ENCODE results near the gene WDR83.
"Not testable (repeated sequence)": the region's sequence is repeated elsewhere in the genome, so short reads cannot be mapped to it uniquely, and the experiment has no call there.

The WDR83 gene

DNA sequence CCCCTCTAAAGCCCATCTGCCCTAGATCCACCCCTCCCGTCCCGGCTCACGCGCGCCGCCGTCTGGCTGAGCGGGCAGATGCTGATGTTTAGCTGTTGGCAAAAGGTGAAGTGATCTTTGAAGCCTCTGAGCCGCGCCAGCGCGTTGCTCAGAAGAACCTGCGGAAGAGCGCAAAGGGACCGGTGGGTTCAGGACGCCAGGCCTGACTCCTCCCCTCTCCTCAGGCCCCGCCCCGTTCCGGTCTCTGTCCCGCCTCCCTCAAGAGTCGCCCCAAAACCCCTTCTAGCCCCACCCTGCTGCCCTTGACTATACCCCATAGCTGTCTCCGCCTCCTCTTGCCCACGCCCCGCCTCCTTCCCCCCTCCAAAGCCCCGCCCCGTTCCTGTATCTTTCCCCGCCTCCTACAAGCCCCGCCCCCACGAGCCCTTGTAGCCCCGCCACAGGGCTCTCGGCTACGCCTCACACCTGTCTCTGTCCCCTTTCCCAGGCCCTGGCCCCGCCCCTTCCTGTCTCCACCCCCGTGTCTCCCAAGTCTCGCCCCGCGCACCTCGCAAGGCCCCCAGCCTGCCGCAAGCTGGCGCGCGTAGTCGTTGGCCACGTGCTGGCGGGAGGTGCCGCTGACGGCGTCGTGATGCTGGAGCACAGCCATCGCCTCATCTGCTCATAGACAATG is 9.6 kb upstream of the WDR83 start:
- DNase-seq (ENCODE audit: low read depth) = no peak

DNA sequence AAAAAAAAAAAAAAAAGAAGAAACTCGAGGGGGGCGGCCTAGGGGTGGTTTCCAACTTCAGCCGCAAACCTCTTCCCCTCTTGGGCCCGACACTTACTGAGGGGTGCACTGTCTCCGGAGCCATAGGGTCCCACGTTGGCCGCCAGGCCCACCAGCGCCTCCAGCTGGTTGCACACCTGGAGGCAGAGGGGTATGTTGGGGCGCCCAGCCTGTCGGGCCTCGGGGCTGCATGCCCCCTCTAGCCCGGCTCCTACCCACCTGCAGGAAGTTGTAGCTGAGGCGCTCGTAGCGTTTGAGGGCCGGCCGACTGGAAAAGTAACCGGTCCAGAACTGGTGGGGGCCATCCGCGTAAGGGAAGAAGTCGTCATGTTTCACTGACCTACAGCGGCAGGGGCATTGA is 8.6 kb upstream of the WDR83 start:
- DNase-seq (ENCODE audit: low read depth) = no peak

- no peak for DNase-seq (ENCODE audit: low read depth)
Measured at GRCh38 chr19:12660980-12661379, 5.6 kb upstream of the WDR83 start.

- DNase-seq (ENCODE audit: low read depth) = no peak
Measured at GRCh38 chr19:12664406-12665280, 2.0 kb upstream of the WDR83 start.

DNA sequence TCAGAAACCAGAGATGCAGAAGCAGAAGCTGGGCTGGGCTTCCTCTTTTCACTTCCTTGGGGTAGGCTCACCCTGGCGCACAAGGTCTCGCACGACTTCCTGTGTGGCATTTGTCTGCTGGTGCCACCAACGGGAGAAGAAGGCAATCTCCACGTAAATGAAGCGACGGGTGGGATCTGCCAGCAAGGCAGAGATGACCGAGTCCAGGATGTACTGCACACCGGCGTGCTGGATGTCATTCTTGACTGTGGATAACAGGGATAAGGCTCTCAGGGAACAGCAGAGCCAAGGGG is 1.4 kb upstream of the WDR83 start:
- DNase-seq (ENCODE audit: low read depth) = peak; percentile 48

DNA sequence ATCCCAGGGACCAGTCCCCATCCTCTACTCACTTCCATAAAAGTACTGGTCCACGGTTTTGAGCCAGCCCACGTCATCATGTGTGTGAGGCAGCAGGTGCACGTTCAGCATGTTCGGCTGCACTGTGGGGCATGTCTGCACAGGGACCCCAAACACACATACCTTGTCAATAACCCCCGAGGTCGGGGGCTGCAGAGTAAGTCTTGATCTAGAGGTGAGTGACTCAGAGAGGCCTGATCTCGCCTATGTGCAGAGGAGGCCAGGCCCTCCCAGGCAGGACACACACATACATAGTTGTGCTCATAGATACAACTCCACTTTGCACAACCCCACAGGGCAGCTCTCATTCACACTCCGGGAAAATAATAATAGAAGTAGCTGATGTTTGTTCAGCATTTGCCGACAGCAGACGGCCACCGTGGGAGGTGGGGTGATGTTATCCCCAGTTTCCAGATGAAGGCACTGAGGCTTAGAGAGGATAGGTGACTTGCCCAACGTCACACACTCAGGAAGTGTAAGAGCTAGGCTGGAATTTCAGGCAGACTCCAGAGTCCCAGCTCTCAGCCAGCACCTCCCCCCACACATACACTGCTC is 839 bp upstream of the WDR83 start:
- DNase-seq (ENCODE audit: low read depth) = no peak

GRCh38 chr19:12667731-12668302 is 1.2 kb downstream of the WDR83 start:
- DNase-seq (ENCODE audit: low read depth) = no peak

DNA sequence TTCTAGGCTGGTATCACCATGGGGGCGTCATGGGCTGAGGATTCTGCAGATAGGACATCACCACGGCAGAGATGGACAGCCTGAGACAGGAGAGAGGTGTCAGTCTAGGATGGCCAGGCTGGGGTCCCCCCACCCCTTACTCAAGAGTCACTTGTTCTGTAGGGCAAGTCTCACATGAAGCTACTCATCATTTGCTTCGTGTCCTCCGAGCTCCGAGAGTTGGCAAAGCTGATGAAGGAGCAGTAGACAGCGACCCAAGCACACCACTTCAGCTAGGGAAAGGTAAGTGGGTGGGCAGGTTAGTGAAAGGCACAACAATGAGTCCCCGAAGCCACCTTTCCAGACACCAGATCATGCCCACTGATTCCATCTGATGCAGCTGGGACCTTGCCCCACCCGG is 1.7 kb downstream of the WDR83 start:
- no peak for DNase-seq (ENCODE audit: low read depth)

GRCh38 chr19:12668932-12669269 is 2.3 kb downstream of the WDR83 start:
- DNase-seq (ENCODE audit: low read depth) = peak; percentile 39

DNA sequence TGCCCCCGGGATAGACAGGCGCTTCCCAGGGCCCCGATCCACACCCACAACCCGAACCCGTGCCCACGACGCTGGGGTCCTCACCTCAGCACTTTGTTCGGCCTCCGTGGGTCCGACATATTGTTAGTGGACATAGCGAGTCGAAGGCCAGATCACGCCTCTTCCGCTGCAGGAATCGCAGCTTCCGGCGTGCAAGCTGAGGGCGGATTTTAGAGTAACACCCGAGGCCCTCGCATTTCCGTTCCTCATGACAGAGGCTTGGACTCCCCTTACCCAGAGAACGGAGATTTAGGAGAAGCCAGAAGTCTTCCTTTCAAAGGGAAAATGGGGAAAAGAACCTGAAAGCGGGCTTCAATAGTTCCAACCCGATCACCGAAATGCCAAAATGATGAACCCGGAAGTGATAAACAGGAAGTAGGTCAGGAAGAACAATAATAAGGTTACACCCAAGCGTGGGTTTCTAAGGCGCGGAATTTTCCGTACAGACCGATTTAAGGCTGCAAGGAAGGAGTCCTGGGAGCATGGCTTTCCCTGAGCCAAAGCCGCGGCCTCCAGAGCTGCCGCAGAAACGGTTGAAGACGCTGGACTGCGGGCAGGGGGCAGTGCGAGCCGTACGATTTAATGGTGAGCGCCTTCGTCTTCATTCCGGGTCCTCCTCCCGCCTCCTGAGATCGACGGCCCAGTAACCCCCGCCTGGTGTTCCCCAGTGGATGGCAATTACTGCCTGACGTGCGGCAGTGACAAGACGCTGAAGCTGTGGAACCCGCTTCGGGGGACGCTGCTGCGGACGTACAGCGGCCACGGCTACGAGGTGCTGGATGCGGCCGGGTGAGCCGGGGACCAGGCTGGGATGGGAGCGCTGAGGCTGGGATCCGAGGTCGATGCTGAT is 2.9 kb downstream of the WDR83 start:
- DNase-seq (ENCODE audit: low read depth) = peak; percentile 68

GRCh38 chr19:12670159-12670928 is 3.7 kb downstream of the WDR83 start:
- no peak for DNase-seq (ENCODE audit: low read depth)

GRCh38 chr19:12672744-12673143 is 6.1 kb downstream of the WDR83 start:
- no peak for DNase-seq (ENCODE audit: low read depth)

- no peak for DNase-seq (ENCODE audit: low read depth)
Measured at GRCh38 chr19:12675399-12675798, 8.8 kb downstream of the WDR83 start.

DNA sequence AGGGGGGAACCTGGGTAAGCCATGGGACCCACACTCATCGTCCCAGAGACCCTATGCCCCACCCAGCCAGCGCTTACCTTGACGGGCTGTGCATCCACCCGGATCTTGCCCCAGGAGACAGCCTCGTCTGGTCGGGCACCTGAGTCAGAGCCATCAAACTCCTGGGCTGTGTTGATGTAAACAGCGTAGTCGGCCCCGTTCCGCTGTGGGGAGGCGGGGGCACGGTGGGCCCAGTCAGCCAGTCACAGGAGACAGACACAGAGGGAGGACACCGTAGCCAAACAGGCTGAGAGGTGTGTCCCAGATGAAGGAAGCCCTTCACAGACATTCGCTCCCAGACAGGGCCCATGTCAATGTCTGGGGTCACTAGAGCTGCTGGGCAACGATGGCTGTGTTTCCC is 9.3 kb downstream of the WDR83 start:
- no peak for DNase-seq (ENCODE audit: low read depth)

DNA sequence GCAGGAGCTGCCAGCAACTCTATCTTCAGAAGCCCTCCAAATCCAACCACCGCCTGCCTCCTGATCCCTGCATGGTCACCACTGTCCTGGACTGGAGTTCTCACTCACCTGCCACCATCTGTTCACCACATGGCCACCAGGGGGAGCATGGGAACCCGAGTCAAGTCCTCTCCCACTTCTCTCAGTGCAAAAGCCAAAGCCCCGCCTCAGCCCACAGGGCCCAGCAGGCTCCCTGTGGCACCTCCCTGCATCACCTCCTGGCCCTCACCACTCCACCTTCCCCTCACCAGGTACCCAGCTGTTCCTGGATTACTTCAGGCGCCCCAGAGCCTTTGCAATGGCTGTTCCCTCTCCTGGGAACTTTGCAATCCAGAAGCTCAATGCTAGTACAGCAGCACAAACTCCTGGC is 9.8 kb downstream of the WDR83 start:
- DNase-seq (ENCODE audit: low read depth) = peak; percentile 79

GRCh38 chr19:12676928-12677327 is 10.3 kb downstream of the WDR83 start:
- no peak for DNase-seq (ENCODE audit: low read depth)

- DNase-seq (ENCODE audit: low read depth) = not testable (repeated sequence)
Measured at GRCh38 chr19:12678039-12678438, 11.4 kb downstream of the WDR83 start.

DNA sequence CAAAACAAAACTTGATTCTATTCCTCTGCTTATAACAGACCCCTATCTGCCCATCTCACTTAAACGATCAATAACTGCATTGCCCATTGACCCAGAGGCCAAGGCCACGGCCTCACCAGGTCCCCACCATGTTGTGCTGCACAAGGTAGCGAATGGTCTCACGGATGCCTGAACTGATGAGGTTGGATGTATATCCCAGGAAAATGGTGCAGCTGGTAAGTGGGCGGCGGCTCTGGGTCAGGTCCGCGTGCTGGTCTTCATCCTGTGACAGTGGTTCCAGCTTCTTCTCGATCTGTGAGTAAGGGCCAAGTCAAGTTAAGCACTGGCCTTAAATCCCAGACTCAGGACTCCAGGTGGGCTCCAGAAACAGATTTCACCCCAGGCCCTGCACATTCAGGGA is 13.4 kb downstream of the WDR83 start:
- no peak for DNase-seq (ENCODE audit: low read depth)

- DNase-seq (ENCODE audit: low read depth) = peak; percentile 87
Measured at GRCh38 chr19:12681074-12681987, 14.7 kb downstream of the WDR83 start, which contains the start of gene DHPS. TSS of gene DHPS (minus strand) at chr19:12681880. CDS start at chr19:12681766, 114 bp downstream.

GRCh38 chr19:12685831-12686230 is 19.2 kb downstream of the WDR83 start:
- no peak for DNase-seq (ENCODE audit: low read depth)
